Stimulated activated CD4-positive, alpha-beta T cell treated with anti-CD3 and anti-CD28 coated beads, Interleukin-15, amount 100 ng/mL, for 1 hour (primary cell): ENCODE results near the gene PATJ.
"Not testable (repeated sequence)": the region's sequence is repeated elsewhere in the genome, so short reads cannot be mapped to it uniquely, and the experiment has no call there.

Source experiments
- DNase-seq, 2 donors: peaks; one replicate each; pipeline ENCODE4 v3.0.0-alpha.2; 2020; ENCODE audit warnings: low read depth in 1 of 2, low spot score in 1 of 2

PATJ gene

DNA sequence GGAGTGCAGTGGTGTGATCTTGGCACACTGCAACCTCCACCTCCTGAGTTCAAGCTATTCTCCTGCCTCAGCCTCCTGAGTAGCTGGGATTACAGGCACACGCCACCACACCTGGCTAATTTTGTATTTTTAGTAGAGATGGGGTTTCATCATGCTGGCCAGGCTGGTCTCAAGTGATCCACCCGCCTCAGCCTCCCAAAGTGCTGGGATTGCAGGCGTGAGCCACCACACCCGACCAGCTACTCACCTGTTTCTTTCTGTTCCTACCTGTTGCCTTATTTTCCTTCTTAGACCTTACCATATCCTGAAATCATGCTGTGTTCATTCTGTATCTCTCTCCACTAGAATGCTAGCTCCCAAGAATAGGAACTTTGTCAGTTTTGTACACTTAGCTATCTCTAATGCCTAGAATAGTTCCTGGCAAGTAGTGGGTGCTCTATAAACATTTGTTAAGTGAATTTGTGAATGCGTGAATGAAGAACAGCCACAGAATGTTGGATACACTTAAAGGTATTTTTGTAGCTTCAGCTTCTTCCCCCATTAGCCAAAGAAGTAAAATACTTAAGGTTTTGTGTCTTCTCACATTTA lies 137.7 kb downstream of the PATJ start:
- DNase-seq, result not testable (repeated sequence)

DNA sequence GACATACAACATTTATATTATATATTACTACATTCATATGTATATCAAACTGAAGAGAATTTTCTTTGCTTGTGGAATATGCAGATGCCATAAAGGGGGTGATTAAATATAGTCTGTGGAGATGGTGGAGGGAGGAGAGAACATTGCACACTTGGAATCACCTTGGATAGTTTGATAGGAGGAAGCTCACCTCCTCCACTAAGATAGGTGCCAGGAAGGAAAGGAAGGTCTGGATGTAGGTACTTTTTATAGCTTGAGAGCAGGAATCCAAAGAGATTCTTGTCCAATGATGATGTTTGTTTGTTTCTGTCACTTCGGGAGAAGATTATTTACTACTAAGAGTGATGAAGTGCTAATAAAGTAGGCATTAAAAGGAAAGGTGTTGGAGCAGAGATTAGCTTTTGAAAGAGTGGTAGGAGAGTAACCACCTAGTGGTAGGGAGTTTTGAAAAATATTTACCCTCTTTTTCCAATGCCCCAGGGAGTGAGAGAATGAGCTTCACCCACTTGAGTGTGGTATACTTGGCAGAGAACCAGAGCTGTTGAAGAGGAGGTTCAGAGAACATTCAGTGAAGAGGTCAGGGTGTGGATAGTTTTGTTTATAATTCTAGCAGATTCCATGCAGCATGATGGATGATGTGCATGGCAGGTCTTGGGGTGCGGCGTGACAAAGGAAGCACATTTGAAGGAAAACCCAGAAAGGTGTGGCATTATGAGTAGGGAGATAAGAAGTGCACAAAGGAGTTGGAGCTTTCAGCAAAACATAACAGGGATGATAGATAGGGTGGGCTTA lies 145.0 kb downstream of the PATJ start:
- DNase-seq, result no peak

GRCh38 chr1:61887931-61888564 lies 145.8 kb downstream of the PATJ start:
- no peak for DNase-seq

GRCh38 chr1:61888808-61889207 lies 146.5 kb downstream of the PATJ start:
- no peak for DNase-seq

- DNase-seq, result not testable (repeated sequence)
Measured at GRCh38 chr1:61890435-61890834, 148.2 kb downstream of the PATJ start.

- no peak for DNase-seq
Measured at GRCh38 chr1:61892977-61893376, 150.7 kb downstream of the PATJ start.

DNA sequence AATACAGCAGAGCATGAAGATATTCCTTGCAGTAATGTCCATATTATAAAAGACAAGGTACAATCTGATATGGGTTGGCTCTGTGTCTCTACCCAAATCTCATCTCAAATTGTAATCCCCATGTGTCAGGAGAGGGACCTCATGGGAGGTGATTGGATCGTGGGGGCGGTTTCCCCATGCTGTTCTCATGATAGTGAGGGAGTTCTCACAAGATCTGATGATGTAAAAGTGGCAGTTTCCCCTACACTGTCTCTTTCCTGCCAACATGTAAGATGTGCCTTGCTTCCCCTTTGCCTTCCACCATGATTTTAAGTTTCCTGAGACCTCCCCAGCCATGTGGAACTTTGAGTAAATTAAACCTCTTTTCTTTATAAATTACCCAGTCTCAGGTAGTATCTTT lies 152.0 kb downstream of the PATJ start:
- not testable (repeated sequence) for DNase-seq

DNA sequence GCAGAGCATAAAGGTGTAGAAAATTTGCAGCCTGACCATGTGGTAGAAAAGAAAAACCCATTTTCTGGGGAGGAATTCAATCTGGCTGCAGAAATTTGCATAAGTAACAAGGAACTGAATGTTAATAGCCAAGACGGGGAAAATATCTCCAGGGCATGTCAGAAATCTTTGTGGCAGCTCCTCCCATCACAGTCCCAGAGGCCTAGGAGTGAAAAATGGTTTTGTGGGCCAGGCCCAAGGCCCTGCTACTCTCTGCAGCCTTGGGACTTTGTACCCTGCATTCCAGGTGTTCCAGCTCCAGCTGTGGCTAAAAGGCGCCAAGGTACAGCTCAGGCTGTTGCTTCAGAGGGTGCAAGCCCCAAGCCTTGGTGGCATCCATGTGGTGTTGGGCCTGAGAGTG lies 152.9 kb downstream of the PATJ start:
- no peak for DNase-seq

- DNase-seq, result no peak
Measured at GRCh38 chr1:61898658-61899057, 156.4 kb downstream of the PATJ start.

- no peak for DNase-seq
Measured at GRCh38 chr1:61904354-61904753, 162.1 kb downstream of the PATJ start.

GRCh38 chr1:61907102-61907501 lies 164.8 kb downstream of the PATJ start:
- DNase-seq, result no peak

DNA sequence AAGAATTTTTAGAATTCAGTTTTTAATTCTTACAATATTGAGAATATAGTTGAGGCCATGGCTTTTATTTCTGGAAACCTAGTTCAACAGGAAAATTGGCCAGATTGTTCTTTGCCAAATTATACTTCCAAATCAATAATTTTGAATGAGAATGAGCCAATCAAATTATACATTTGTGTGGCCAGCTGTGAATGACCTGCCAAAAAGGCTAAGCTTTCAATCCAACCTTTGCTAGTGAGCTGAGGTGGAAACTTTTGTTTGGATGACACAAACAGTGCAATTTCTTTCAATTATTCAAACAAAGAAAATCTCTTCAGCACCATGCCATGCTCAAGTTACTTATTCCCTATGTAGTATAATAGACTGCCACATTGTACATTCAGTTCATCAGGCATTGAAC lies 167.8 kb downstream of the PATJ start:
- no peak for DNase-seq

- DNase-seq, result no peak
Measured at GRCh38 chr1:61914823-61915482, 172.7 kb downstream of the PATJ start.

GRCh38 chr1:61921435-61921834 lies 179.2 kb downstream of the PATJ start:
- DNase-seq, result no peak

DNA sequence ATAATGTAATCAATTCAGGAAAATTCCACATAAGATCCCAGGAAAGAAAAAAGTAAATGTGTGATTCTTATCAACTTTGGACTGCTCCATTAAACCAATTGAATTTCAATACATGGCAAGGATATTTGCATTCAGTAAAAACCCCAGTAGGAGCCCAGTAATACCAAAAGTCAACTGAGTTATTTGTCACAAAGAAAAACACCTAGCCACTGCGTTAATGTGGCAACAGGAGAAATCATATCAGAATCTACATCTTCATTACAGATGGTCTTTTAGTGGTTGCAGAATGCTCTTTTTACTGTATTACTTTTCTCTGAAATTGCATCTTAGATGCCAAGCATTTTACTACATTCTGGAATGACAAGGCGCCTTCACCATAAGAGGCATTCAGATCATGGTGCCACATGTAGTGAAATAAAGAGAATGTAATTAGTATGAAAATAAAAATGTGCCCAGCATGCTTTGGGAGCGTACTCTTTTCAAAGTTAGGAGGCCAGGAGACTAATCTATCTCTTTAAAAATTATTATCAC lies 180.7 kb downstream of the PATJ start:
- no peak for DNase-seq

DNA sequence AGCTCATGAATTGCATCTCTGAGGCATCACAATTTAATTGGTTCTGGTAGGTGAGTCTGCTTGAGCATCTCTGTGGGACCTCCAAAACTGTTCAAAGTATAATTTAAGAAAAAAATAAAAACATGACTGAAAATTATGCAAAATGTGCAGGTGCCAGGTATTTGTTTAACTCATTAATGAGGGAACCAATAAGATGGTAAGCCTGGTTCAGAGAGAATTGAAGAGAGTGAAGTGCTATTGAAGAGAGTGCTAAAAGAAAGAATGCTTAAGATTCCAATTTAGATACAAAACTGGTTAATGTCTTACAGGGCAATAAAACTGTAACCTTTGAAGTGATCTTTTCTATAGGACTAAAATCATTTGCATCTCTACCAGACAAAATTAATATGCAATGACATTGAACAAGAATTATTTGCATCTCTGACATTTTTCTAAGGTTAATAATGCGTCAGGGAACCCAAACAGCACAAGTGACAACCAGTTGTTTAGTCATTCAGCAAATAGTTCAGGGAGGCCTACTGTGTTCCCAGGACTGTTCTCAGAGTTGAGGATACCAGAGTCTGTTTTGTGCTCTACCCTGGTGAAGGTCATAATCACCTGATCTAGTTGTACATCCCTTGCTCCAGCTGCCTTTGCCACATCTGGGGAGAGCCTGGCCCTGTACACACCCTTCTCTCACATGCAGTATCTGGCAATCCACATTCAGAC lies 183.5 kb downstream of the PATJ start:
- no peak for DNase-seq

- DNase-seq, result no peak
Measured at GRCh38 chr1:61926597-61926996, 184.3 kb downstream of the PATJ start.

DNA sequence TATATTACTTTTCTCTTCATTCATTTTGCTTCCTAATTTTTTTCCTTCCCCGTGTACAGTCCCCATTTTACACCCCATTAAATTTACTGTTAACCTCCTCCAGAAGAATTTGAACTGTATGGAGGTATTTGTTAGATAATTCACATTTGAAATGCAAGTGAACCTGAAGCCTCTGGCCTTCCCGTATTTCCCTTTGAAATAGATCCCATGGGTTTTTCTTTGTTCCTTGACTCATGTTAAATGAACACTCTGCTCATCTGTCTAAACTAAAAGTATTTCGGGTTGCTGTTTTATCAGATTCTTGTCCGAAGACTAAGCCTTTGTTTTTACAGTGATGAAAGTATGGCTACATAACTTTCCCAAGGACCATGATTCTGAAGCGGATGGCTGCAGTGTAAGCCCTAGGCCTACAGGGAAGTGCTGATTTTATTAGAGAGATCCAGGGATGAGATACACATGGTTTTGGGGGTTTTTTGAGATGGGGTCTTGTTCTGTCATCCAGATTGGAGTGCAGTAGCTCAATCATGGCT lies 187.9 kb downstream of the PATJ start:
- DNase-seq, result no peak

- no peak for DNase-seq
Measured at GRCh38 chr1:61931587-61932279, 189.5 kb downstream of the PATJ start.

- no peak for DNase-seq
Measured at GRCh38 chr1:61935516-61935915, 193.2 kb downstream of the PATJ start.
